ENCODE measurements around the gene CNOT11. TPM values are rescaled to one million over a fixed set of nuclear protein-coding genes. Genes with fewer than 3 reads are reported as not detected.
"Not testable (repeated sequence)": the region's sequence is repeated elsewhere in the genome, so short reads cannot be mapped to it uniquely, and the experiment has no call there.

CNOT11 gene
- total RNA-seq, 2 donors from 2014 or later: 10.2 to 34.5 TPM

DNA sequence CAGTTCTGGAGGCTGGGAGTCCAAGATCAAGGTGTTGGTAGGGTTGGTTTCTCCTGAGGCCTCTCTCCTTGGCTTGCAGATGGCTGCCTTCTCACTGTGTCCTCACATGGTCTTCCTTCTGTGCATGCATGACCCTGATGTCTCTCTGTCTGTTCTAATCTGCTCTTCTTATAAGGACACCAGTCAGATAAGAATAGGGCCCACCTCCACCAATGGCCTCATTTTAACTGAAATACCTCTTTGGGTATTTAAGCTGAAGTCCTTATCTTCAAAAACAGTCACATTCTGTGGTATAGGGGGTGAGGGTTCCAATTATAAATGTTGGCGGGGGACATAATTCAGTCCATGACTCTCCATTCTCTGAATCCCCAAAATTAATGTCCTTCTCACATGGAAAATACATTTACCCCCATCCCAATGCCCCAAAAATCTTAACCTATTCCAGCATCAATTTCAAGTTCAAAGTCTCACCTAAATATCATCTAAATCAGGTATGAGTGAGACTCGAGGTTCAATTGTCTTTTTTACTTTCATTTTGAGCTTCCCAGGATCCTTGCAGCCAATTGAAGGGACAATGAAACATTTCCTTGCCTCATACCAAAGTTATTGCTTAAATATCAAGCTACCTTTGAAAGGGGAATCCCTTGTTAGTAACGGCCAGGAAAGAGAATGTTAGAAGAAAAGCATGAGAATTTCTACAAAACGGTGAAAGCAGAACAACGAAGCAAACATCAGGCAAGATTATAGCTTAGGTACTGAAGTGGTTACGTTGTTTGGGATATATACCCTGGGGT, 20.6 kb upstream of the CNOT11 start:
- WGBS, 2 donors: 84% methylated on average over 6 of the region's 6 CpGs
- TF ChIP-seq, protein P1, sequence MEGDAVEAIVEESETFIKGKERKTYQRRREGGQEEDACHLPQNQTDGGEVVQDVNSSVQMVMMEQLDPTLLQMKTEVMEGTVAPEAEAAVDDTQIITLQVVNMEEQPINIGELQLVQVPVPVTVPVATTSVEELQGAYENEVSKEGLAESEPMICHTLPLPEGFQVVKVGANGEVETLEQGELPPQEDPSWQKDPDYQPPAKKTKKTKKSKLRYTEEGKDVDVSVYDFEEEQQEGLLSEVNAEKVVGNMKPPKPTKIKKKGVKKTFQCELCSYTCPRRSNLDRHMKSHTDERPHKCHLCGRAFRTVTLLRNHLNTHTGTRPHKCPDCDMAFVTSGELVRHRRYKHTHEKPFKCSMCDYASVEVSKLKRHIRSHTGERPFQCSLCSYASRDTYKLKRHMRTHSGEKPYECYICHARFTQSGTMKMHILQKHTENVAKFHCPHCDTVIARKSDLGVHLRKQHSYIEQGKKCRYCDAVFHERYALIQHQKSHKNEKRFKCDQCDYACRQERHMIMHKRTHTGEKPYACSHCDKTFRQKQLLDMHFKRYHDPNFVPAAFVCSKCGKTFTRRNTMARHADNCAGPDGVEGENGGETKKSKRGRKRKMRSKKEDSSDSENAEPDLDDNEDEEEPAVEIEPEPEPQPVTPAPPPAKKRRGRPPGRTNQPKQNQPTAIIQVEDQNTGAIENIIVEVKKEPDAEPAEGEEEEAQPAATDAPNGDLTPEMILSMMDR (IDR thresholded peaks at IDR 0.05): no peak
- no peak for TF ChIP-seq POLR2A (IDR thresholded peaks at IDR 0.05)
- peak overlapping the region in 3 of 4 donors; percentile 10 to 88 (median 15) for H3K27ac ChIP-seq

DNA sequence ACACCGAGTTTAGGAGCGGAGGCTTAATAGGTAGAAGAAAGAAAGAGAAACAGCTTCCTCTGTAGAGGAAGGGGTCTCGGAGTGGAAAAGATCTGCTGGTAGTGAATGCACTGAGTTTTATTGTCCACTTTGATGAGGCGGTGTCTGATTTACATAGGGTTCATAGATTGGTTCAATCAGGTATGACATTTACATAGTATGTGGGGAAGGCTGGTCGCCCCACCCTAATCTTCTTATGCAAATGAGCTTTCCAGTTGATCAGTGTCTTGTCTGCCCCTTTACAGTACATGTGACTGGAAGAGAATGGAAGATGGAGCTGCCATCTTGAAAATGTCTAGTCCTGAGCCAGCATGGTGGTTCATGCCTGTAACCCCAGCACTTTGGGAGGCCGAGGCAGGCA, 19.9 kb upstream of the CNOT11 start:
- no peak overlapping the region for H3K4me3 ChIP-seq

More for the DNA sequence above, 20.6 kb upstream of the CNOT11 start:
- Histone ChIP-seq H3K36me3 (replicated peaks in 1 of 2; ENCODE audit: insufficient read depth in 1 of 2, low read depth in 2 of 2) (no peaks in the 10 kb centered on the region), H3K4me1 (peaks cover 34% of the 10 kb centered on the region), H3K4me3 (no peak overlapping the region), H3K9me3 (no peaks in the 10 kb centered on the region), H3K27me3 (no peaks in the 10 kb centered on the region)
- intact Hi-C loops (cut with DNase I): no loop called here
- ATAC-seq (no peak), DNase-seq (no peak)

DNA sequence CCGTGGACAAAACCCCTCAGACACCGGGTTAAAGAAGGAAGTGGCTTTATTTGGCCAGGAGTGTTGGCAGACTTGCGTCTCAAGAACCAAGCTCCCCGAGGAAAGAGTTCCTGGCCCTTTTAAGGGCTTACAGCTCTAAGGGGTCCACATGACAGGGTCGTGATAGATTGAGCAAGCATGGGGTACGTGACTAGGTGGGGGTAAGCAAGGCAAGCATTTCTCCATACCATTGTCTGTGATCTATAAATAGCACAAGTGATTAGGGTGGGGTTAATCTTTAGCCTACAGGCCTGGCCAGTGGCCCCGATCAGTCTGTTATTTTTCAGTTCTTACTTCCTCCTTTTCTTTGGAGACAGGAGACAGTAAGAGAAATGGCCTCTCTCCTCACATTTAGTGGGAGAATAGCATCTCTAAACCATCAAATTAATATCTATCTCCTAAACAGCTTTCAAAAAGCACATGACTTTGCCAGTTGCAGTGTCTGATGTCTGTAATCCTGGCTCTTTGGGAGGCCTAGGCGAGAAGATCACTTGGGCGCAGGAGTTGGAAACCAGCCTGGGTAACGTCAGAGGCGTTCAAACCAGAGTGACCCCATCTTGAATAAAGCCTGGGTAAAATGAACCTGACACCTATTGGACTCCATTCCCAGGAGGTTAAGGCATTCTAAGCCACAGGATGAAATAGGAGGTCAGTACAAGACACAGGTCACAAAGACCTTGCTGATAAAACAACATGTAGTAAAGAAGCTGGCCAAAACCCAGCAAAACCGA, 18.3 kb upstream of the CNOT11 start:
- DNase-seq: peak; percentile 42 to 79 (median 62)

More for the DNA sequence above, 19.9 kb upstream of the CNOT11 start:
- Histone ChIP-seq H3K9me3 (no peaks in the 10 kb centered on the region), H3K27ac (peak overlapping the region in 2 of 4 donors; percentile 15 to 88), H3K27me3 (no peaks in the 10 kb centered on the region), H3K36me3 (replicated peaks in 1 of 2; ENCODE audit: insufficient read depth in 1 of 2, low read depth in 2 of 2) (no peaks in the 10 kb centered on the region), H3K4me1 (peaks cover 37% of the 10 kb centered on the region)
- 93 to 94% methylated on average over 6 of the region's 6 CpGs for WGBS, 2 donors
- intact Hi-C loops (cut with DNase I): no loop called here
- no peak for DNase-seq
- TF ChIP-seq, protein P1 (IDR thresholded peaks at IDR 0.05): no peak
- TF ChIP-seq POLR2A (IDR thresholded peaks at IDR 0.05): no peak
- no peak for ATAC-seq

DNA sequence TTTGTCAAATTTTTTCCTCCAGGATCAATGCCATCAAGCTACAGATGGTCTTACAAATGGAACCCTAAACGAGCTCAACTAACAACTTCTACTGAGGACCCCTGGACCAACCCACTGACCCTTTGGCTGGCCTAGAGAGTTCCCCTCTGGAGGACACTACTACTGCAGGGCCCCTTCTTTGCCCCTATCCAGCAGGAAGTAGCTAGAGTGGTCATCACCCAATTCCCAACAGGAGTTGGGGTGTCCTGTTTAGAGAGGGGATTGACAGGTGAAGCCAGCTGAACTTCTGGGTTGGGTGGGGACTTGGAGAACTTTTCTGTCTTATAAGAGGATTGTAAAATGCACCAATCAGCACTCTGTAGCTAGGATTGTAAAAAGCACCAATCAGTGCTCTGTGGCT, 16.7 kb upstream of the CNOT11 start:
- intact Hi-C loops (cut with DNase I); ATAC-seq; H3K9me3 ChIP-seq; H3K27me3 ChIP-seq; DNase-seq; H3K36me3 ChIP-seq (replicated peaks in 1 of 2; ENCODE audit: insufficient read depth in 1 of 2, low read depth in 2 of 2); H3K4me3 ChIP-seq: not testable (repeated sequence)
- Histone ChIP-seq H3K4me1 (peaks cover 52% of the 10 kb centered on the region), H3K27ac (peak overlapping the region in 3 of 4 donors; percentile 81 to 88 (median 86))
- 76 to 95% methylated on average over 1 of the region's 1 CpG for WGBS, 2 donors

More for the DNA sequence above, 18.3 kb upstream of the CNOT11 start:
- no peaks in the 10 kb centered on the region for H3K36me3 ChIP-seq (replicated peaks in 1 of 2; ENCODE audit: insufficient read depth in 1 of 2, low read depth in 2 of 2)
- ATAC-seq: peak; percentile 67
- H3K27ac ChIP-seq: peak overlapping the region; percentile 50 to 88 (median 84)
- peaks cover 52% of the 10 kb centered on the region for H3K4me1 ChIP-seq
- H3K27me3 ChIP-seq: no peaks in the 10 kb centered on the region
- no peak overlapping the region for H3K4me3 ChIP-seq
- intact Hi-C loops (cut with DNase I): no loop called here
- 21 to 22% methylated on average over 12 of the region's 12 CpGs for WGBS, 2 donors
- no peaks in the 10 kb centered on the region for H3K9me3 ChIP-seq
- TF ChIP-seq, protein P1 (IDR thresholded peaks at IDR 0.05): no peak
- TF ChIP-seq POLR2A (IDR thresholded peaks at IDR 0.05): no peak

DNA sequence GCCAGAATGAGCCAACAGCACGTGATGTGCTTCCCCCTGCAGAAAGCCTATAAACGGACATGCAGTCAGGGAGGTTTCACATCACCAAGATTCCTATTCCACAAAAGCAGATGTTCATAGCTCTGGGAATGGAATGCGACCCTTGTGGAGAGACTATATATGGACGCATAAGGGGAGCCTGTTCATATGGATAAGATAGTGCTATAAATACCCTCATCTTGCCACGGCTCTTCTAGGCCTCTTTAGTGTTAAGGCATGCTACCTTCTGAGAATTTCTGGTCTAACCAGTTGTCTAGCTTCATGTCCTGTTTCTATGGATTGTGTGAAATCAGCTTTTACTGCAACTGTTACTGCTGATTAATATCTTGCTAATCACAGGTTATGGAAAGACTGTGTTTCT, 14.7 kb upstream of the CNOT11 start:
- H3K4me3 ChIP-seq; ATAC-seq; DNase-seq; intact Hi-C loops (cut with DNase I); H3K27me3 ChIP-seq; H3K36me3 ChIP-seq (replicated peaks in 1 of 2; ENCODE audit: insufficient read depth in 1 of 2, low read depth in 2 of 2); H3K9me3 ChIP-seq: not testable (repeated sequence)
- WGBS, 2 donors: 49 to 52% methylated on average over 5 of the region's 5 CpGs
- Histone ChIP-seq H3K27ac (peak overlapping the region in 3 of 4 donors; percentile 43 to 95 (median 89)), H3K4me1 (peaks cover 61% of the 10 kb centered on the region)
